Panc1 (cell line): ENCODE results near the gene EGFR. TPM values are rescaled to one million over a fixed set of nuclear protein-coding genes. Genes with fewer than 3 reads are reported as not detected.
A peak's percentile ranks its signal among the peaks of the same experiment; 100 is the strongest.

Experiments
- ATAC-seq: fragments of 200-7000 bp; cut with Tn5 transposase; 2 replicates; pipeline ENCODE4 v1.9.1; 2020; ENCODE audit warnings: mild to moderate bottlenecking, moderate library complexity
- BruUV-seq: library from RNA; stranded (reverse); fragments of 400-500 nt; replicated peaks from 2 replicates; lab custom pipeline; 2021; lab: Mats Ljungman, UMichigan
- CTCF ChIA-PET: fragments of 300-600 bp; sonication (Branson Sonifier 250); formaldehyde crosslinking; loops from one replicate; lab custom pipeline; 2022; ENCODE audit warnings: antibody characterized with exemption; lab: Charles Lee
- POLR2A ChIA-PET: fragments of 300-600 bp; sonication (Branson Sonifier 250); formaldehyde crosslinking; loops from one replicate; lab custom pipeline; 2022; ENCODE audit warnings: antibody characterized with exemption; lab: Charles Lee
- DNase-seq: peaks from one replicate; pipeline ENCODE4 v3.0.0-alpha.2; 2010; ENCODE audit warnings: low read depth, low spot score
- H3K27ac ChIP-seq: 2 replicates; pipeline ENCODE4 v1.5.1; 2011; ENCODE audit warnings: mild to moderate bottlenecking, low read length, inconsistent platforms
- H3K27me3 ChIP-seq: fragments of 200-500 bp; sonication (Bioruptor generic); 2 replicates; pipeline ENCODE4 v1.6.0; 2014; ENCODE audit warnings: low read length, inconsistent platforms; ENCODE audit not compliant: control insufficient read depth, insufficient read depth
- H3K36me3 ChIP-seq: fragments of 200-500 bp; sonication (Bioruptor generic); 2 replicates; pipeline ENCODE4 v1.5.1; 2014; ENCODE audit warnings: inconsistent platforms, mild to moderate bottlenecking, low read length, moderate library complexity; ENCODE audit not compliant: control insufficient read depth, insufficient read depth
- H3K4me1 ChIP-seq: 2 replicates; pipeline ENCODE4 v1.5.1; 2011; ENCODE audit warnings: inconsistent platforms, mild to moderate bottlenecking, low read length, moderate library complexity; ENCODE audit not compliant: control insufficient read depth, insufficient read depth
- H3K4me3 ChIP-seq, 2 experiments: 2 replicates each; pipeline ENCODE4 v1.5.1; 2011 to 2012; ENCODE audit warnings: low read depth in 2 of 2, low read length in 2 of 2, mild to moderate bottlenecking in 2 of 2, inconsistent platforms in 1 of 2, moderate library complexity in 1 of 2
- H3K9me3 ChIP-seq: fragments of 200-500 bp; sonication (Bioruptor generic); 2 replicates; pipeline ENCODE4 v1.5.1; 2014; ENCODE audit warnings: low read depth, mild to moderate bottlenecking, inconsistent platforms, low read length, moderate library complexity; ENCODE audit not compliant: control insufficient read depth, insufficient read depth
- POLR2AphosphoS5 ChIP-seq: IDR thresholded peaks from 2 replicates; pipeline ENCODE4 v1.6.1; 2012; ENCODE audit warnings: mild to moderate bottlenecking, low read depth, low read length, moderate library complexity
- SIN3A ChIP-seq: IDR thresholded peaks from 2 replicates; pipeline ENCODE4 v1.6.1; 2012; ENCODE audit warnings: low read depth, mild to moderate bottlenecking, low read length, moderate library complexity, borderline replicate concordance; ENCODE audit not compliant: insufficient read depth
- TCF7L2 ChIP-seq: IDR thresholded peaks from 2 replicates; pipeline ENCODE4 v1.6.1; 2011; ENCODE audit warnings: mild to moderate bottlenecking, low read depth, low read length, inconsistent platforms
- in situ Hi-C: cut with HindIII; loops from 2 replicates; pipeline ENCODE4 v1.10.0; 2016; ENCODE audit warnings: low sequenced_read_pairs, low pct_unique_long_range_greater_than_20kb
- intact Hi-C: fragments of 100-400 bp; cut with micrococcal nuclease; formaldehyde crosslinking; loops from one replicate; pipeline ENCODE4 v1.10.0; 2022; ENCODE audit not compliant: unreplicated experiment
- total RNA-seq: library from RNA; stranded (reverse); gene quantifications from one replicate; pipeline ENCODE4 v1.2.1, GENCODE V29; 2021; ENCODE audit not compliant: unreplicated experiment
- TF ChIP-seq, protein P1 (sequence below), 2 experiments: IDR thresholded peaks; 2 replicates each; pipeline ENCODE4 v1.6.1; 2011 to 2012; ENCODE audit warnings: low read depth in 2 of 2, control low read depth in 1 of 2, low read length in 1 of 2, mild to moderate bottlenecking in 1 of 2, moderate library complexity in 1 of 2; ENCODE audit not compliant: insufficient read depth in 1 of 2
- TF ChIP-seq, protein P2 (sequence below): fragments of 450-650 bp; IDR thresholded peaks from 2 replicates; pipeline ENCODE4 v1.5.1; 2017; ENCODE audit warnings: mild to moderate bottlenecking

Gene EGFR
- total RNA-seq, 1 experiment from 2014 or later, result 156 TPM

DNA sequence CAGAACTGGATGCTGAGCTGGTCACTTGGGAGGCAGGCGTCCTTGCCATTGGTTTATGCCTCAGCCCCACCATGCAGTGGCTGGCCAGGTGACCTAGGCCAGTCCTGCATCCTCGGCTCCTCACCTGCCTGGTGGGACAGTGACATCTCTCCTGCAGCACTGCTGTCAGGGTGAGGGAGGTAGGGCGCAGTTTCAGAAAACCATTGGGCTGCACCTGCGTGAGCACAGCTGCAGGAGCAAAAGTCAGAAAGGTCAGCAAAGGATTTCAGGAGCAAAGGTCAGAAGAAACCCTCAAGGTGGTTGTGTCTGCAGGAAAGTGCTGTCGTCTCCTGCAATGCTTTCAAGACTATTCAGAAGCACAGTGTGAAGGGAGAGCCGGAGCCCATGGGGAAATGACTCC, 48.1 kb downstream of the EGFR start:
- no peak for DNase-seq
- Histone ChIP-seq H3K4me1 (peaks cover 99% of the 10 kb centered on the region), H3K36me3 (no peaks in the 10 kb centered on the region; the same call in 1 of the 2 replicates), H3K9me3 (no peaks in the 10 kb centered on the region), H3K4me3 (no peak overlapping the region), H3K27me3 (no peaks in the 10 kb centered on the region), H3K27ac (peak overlapping the region; percentile 100)
- in situ Hi-C loops, result no loop called here
- ChIA-PET POLR2A (interaction anchor here (1.0 to 2.1 kb wide), 3 partner anchors 8 to 63 kb away, joined by 3 to 14 read pairs (median 4); no protein-coding TSS in a partner anchor), CTCF (interaction anchor here (2.2 kb wide), 1 partner anchor 189 kb away, joined by 5 read pairs; no protein-coding TSS in a partner anchor)
- TF ChIP-seq POLR2AphosphoS5, result no peak
- no TSS peak for BruUV-seq
- ATAC-seq, result 0 out of 2 replicates have a peak, but pooled peaks have one; percentile 6
- intact Hi-C loops, result loop anchor here (5.0 kb wide), 1 partner anchor 185 kb away; no protein-coding TSS in a partner anchor

DNA sequence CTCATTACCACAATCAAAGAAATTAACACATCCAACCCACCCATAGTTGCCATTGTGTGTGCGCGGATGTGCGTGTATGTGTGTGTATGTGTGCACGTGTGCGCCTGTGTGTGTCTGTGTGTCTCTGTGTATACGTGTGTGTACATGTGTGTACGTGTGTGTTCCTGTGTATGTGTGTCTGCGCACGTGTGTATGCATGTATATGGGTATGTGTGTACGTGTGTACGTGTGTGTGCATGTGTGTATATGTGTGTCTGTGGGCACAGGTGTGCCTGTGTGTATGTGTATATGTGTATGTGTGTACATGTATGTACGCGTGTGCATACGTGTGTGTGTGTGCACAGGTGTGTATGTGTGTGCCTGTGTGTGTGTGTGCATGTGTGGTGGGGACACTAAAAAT, 48.9 kb downstream of the EGFR start:
- Histone ChIP-seq H3K27me3 (no peaks in the 10 kb centered on the region), H3K27ac (peak overlapping the region; percentile 100), H3K4me3 (no peak overlapping the region), H3K36me3 (no peaks in the 10 kb centered on the region; the same call in 1 of the 2 replicates), H3K9me3 (no peaks in the 10 kb centered on the region), H3K4me1 (peaks cover 99% of the 10 kb centered on the region)
- intact Hi-C loops (loop anchor here (5.0 kb wide), 1 partner anchor 185 kb away; no protein-coding TSS in a partner anchor), in situ Hi-C loops (no loop called here)
- no TSS peak for BruUV-seq
- POLR2A ChIA-PET, result no interaction called here
- no peak for DNase-seq
- CTCF ChIA-PET, result no interaction called here
- no peak for TF ChIP-seq TCF7L2
- no peak for TF ChIP-seq POLR2AphosphoS5
- TF ChIP-seq, protein P1, sequence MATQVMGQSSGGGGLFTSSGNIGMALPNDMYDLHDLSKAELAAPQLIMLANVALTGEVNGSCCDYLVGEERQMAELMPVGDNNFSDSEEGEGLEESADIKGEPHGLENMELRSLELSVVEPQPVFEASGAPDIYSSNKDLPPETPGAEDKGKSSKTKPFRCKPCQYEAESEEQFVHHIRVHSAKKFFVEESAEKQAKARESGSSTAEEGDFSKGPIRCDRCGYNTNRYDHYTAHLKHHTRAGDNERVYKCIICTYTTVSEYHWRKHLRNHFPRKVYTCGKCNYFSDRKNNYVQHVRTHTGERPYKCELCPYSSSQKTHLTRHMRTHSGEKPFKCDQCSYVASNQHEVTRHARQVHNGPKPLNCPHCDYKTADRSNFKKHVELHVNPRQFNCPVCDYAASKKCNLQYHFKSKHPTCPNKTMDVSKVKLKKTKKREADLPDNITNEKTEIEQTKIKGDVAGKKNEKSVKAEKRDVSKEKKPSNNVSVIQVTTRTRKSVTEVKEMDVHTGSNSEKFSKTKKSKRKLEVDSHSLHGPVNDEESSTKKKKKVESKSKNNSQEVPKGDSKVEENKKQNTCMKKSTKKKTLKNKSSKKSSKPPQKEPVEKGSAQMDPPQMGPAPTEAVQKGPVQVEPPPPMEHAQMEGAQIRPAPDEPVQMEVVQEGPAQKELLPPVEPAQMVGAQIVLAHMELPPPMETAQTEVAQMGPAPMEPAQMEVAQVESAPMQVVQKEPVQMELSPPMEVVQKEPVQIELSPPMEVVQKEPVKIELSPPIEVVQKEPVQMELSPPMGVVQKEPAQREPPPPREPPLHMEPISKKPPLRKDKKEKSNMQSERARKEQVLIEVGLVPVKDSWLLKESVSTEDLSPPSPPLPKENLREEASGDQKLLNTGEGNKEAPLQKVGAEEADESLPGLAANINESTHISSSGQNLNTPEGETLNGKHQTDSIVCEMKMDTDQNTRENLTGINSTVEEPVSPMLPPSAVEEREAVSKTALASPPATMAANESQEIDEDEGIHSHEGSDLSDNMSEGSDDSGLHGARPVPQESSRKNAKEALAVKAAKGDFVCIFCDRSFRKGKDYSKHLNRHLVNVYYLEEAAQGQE (IDR thresholded peaks at IDR 0.05; ENCODE audit: insufficient read depth in 1 of 2, low read depth in 2 of 2, low read length in 1 of 2), result no peak
- TF ChIP-seq, protein P2, sequence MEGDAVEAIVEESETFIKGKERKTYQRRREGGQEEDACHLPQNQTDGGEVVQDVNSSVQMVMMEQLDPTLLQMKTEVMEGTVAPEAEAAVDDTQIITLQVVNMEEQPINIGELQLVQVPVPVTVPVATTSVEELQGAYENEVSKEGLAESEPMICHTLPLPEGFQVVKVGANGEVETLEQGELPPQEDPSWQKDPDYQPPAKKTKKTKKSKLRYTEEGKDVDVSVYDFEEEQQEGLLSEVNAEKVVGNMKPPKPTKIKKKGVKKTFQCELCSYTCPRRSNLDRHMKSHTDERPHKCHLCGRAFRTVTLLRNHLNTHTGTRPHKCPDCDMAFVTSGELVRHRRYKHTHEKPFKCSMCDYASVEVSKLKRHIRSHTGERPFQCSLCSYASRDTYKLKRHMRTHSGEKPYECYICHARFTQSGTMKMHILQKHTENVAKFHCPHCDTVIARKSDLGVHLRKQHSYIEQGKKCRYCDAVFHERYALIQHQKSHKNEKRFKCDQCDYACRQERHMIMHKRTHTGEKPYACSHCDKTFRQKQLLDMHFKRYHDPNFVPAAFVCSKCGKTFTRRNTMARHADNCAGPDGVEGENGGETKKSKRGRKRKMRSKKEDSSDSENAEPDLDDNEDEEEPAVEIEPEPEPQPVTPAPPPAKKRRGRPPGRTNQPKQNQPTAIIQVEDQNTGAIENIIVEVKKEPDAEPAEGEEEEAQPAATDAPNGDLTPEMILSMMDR, result no peak
- TF ChIP-seq SIN3A, result no peak
- ATAC-seq, result no peak

DNA sequence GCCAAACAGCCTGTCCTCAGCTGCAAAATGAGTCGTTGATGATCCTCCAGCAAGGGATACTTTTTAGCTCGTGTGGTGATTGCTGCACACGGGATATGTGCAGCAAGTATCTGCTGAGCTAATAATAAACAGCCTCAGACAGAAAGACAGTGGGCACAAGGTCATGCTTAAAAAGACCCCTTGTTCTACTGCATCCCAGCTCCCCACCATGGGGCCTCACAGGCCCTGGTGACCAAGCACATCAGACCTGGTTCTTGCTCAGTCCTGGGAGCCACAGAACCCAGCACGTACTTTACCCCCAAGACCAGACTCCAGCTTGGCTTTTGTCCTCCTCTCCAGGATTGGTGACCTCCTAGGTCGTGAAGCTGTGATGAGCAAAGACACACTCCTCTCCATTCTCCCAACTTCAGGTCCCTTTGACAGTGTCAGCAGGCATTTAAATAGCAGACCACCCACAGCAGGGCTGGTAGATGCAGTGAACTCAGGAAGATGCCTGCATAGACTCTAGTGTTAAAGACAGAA, 50.5 kb downstream of the EGFR start:
- Histone ChIP-seq H3K4me3 (no peak overlapping the region), H3K9me3 (no peaks in the 10 kb centered on the region), H3K27me3 (no peaks in the 10 kb centered on the region), H3K36me3 (no peaks in the 10 kb centered on the region; the same call in 1 of the 2 replicates), H3K27ac (peak overlapping the region; percentile 100), H3K4me1 (peaks cover 97% of the 10 kb centered on the region)
- DNase-seq (no peak), ATAC-seq (no peak)
- ChIA-PET CTCF (interaction anchor here (0.6 kb wide), 1 partner anchor 12 kb away, joined by 3 read pairs; no protein-coding TSS in a partner anchor), POLR2A (no interaction called here)
- intact Hi-C loops (loop anchor here (5.0 kb wide), 1 partner anchor 183 kb away; no protein-coding TSS in a partner anchor), in situ Hi-C loops (no loop called here)
- TF ChIP-seq SIN3A (no peak), POLR2AphosphoS5 (no peak), TCF7L2 (no peak)
- TF ChIP-seq, protein P2, result no peak
- TF ChIP-seq, protein P1 (IDR thresholded peaks at IDR 0.05; ENCODE audit: insufficient read depth in 1 of 2, low read depth in 2 of 2, low read length in 1 of 2), result no peak
- no TSS peak for BruUV-seq
